WTC11 (cell line): ENCODE data around the gene NARS2. TPM values are rescaled to one million over a fixed set of nuclear protein-coding genes. Genes with fewer than 3 reads are reported as not detected.

ENCODE experiments used
- ELF4 ChIP-seq: sonication (generic); formaldehyde crosslinking; IDR thresholded peaks from 2 replicates; pipeline ENCODE4 v1.8.1; 2022; ENCODE audit warnings: low read depth, mild to moderate bottlenecking, moderate library complexity, missing genetic modification reagents
- ESRRA ChIP-seq: sonication (generic); formaldehyde crosslinking; IDR thresholded peaks from 2 replicates; pipeline ENCODE4 v1.8.1; 2022; ENCODE audit warnings: mild to moderate bottlenecking, missing genetic modification reagents, borderline replicate concordance
- GABPB1 ChIP-seq: sonication (generic); formaldehyde crosslinking; IDR thresholded peaks from 2 replicates; pipeline ENCODE4 v1.8.1; 2023; ENCODE audit warnings: mild to moderate bottlenecking, missing genetic modification reagents
- GRHL2 ChIP-seq: fragments of 250-450 bp; sonication (Bioruptor Pico); IDR thresholded peaks from 2 replicates; pipeline ENCODE4 v1.8.0; 2022; ENCODE audit warnings: mild to moderate bottlenecking, moderate library complexity; ENCODE audit not compliant: insufficient replicate concordance, severe bottlenecking
- GTF2I ChIP-seq: fragments of 250-450 bp; sonication (Bioruptor Pico); conservative IDR thresholded peaks from 2 replicates; pipeline ENCODE4 v1.4.0; 2021; ENCODE audit warnings: mild to moderate bottlenecking
- JAZF1 ChIP-seq: fragments of 250-450 bp; sonication (Bioruptor Pico); IDR thresholded peaks from 2 replicates; pipeline ENCODE4 v1.9.0; 2021; ENCODE audit warnings: moderate library complexity, mild to moderate bottlenecking, inconsistent platforms
- KAT7 ChIP-seq: sonication (generic); formaldehyde crosslinking; IDR thresholded peaks from 2 replicates; pipeline ENCODE4 v1.8.1; 2023; ENCODE audit warnings: missing genetic modification reagents, mild to moderate bottlenecking, borderline replicate concordance
- NFATC4 ChIP-seq: fragments of 250-450 bp; sonication (Bioruptor Pico); IDR thresholded peaks from 2 replicates; pipeline ENCODE4 v1.9.0; 2021; ENCODE audit warnings: mild to moderate bottlenecking
- NFE2L1 ChIP-seq: sonication (generic); formaldehyde crosslinking; IDR thresholded peaks from 2 replicates; pipeline ENCODE4 v1.8.1; 2023; ENCODE audit warnings: missing genetic modification reagents
- NFYB ChIP-seq: sonication (generic); formaldehyde crosslinking; conservative IDR thresholded peaks from 2 replicates; pipeline ENCODE4 v1.8.0; 2022; ENCODE audit warnings: low read depth, missing genetic modification reagents
- TEAD4 ChIP-seq: sonication (generic); formaldehyde crosslinking; IDR thresholded peaks from 2 replicates; pipeline ENCODE4 v1.8.0; 2022; ENCODE audit warnings: mild to moderate bottlenecking, missing genetic modification reagents
- ZNF232 ChIP-seq: sonication (generic); formaldehyde crosslinking; IDR thresholded peaks from 2 replicates; pipeline ENCODE4 v1.8.0; 2022; ENCODE audit warnings: mild to moderate bottlenecking, missing genetic modification reagents
- ZNF263 ChIP-seq: sonication (generic); formaldehyde crosslinking; IDR thresholded peaks from 2 replicates; pipeline ENCODE4 v1.8.1; 2022; ENCODE audit warnings: low read depth, mild to moderate bottlenecking, moderate library complexity, missing genetic modification reagents
- ZNF317 ChIP-seq: sonication (generic); formaldehyde crosslinking; IDR thresholded peaks from 2 replicates; pipeline ENCODE4 v1.8.1; 2023; ENCODE audit warnings: low read depth, mild to moderate bottlenecking, moderate library complexity, missing genetic modification reagents, borderline replicate concordance
- ZNF396 ChIP-seq: fragments of 250-450 bp; sonication (Bioruptor Pico); IDR thresholded peaks from 2 replicates; pipeline ENCODE4 v1.8.0; 2021; ENCODE audit warnings: mild to moderate bottlenecking, moderate library complexity, borderline replicate concordance
- ZNF671 ChIP-seq: fragments of 250-450 bp; sonication (Bioruptor Pico); IDR thresholded peaks from 2 replicates; pipeline ENCODE4 v1.8.0; 2021; ENCODE audit warnings: mild to moderate bottlenecking
- total RNA-seq: library from RNA; stranded (reverse); gene quantifications from 3 replicates; pipeline ENCODE4 v1.2.3, GENCODE V29; 2021
- TF ChIP-seq, protein P1 (sequence below): sonication (generic); formaldehyde crosslinking; conservative IDR thresholded peaks from 2 replicates; pipeline ENCODE4 v1.8.1; 2022; ENCODE audit warnings: mild to moderate bottlenecking, missing genetic modification reagents
- TF ChIP-seq, protein P2 (sequence below): fragments of 250-450 bp; sonication (Bioruptor Pico); IDR thresholded peaks from 2 replicates; pipeline ENCODE4 v1.9.0; 2021; ENCODE audit warnings: mild to moderate bottlenecking
- TF ChIP-seq, protein P3 (sequence below): sonication (generic); formaldehyde crosslinking; IDR thresholded peaks from 2 replicates; pipeline ENCODE4 v1.8.0; 2022; ENCODE audit warnings: mild to moderate bottlenecking, missing genetic modification reagents
- TF ChIP-seq, protein P4 (sequence below): sonication (generic); formaldehyde crosslinking; IDR thresholded peaks from 2 replicates; pipeline ENCODE4 v1.8.1; 2023; ENCODE audit warnings: mild to moderate bottlenecking, moderate library complexity, missing genetic modification reagents
- TF ChIP-seq, protein P5 (sequence below): sonication (generic); formaldehyde crosslinking; IDR thresholded peaks from 2 replicates; pipeline ENCODE4 v1.8.0; 2022; ENCODE audit warnings: mild to moderate bottlenecking, missing genetic modification reagents
- TF ChIP-seq, protein P6 (sequence below): sonication (generic); formaldehyde crosslinking; IDR thresholded peaks from 2 replicates; pipeline ENCODE4 v1.8.1; 2022; ENCODE audit warnings: low read depth, mild to moderate bottlenecking, moderate library complexity, missing genetic modification reagents, borderline replicate concordance
- TF ChIP-seq, protein P7 (sequence below): fragments of 250-450 bp; sonication (Bioruptor Pico); IDR thresholded peaks from 2 replicates; pipeline ENCODE4 v1.9.0; 2021; ENCODE audit warnings: mild to moderate bottlenecking, borderline replicate concordance
- TF ChIP-seq, protein P8 (sequence below): sonication (generic); formaldehyde crosslinking; IDR thresholded peaks from 2 replicates; pipeline ENCODE4 v1.8.1; 2023; ENCODE audit warnings: mild to moderate bottlenecking, missing genetic modification reagents

Gene NARS2
- total RNA-seq, 1 experiment from 2014 or later, result 36.4 TPM

DNA sequence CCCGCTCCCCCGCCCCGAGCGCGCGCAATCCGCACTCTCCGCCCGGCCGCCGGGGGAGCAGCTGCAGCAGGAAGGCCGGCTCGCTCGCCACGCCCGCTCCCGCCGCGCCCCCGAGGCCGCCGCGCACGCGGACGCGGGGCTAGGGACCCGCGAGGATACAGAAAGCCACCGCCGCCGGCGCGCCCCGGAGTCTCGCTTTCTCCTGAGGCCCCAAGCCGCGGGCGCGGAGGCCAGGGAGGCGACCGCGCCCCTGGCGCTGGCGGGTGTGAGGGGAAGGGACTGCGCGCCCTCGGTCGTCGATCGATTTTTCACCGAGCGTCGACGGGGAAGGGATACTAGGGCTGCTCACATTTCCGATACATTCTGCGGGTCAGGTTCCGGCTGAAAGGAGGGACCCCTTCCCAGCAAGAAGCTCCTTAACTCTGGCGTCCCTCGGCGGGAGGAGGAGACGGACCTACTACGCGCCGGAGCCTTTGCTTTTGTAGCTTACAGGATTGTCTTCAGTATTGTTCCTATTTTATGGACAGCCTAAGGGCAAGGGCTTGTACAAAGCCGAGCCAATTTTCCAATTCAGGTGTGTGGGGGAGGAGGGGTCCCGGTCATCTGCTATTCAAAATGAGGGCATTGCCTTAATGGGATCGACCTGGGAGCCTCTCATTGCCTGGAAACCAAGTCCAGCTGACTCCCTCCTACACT is 156.6 kb downstream of the NARS2 start (continued):
- TF ChIP-seq, protein P1, sequence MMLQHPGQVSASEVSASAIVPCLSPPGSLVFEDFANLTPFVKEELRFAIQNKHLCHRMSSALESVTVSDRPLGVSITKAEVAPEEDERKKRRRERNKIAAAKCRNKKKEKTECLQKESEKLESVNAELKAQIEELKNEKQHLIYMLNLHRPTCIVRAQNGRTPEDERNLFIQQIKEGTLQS (CRISPR knock-in tag), result no peak
- TF ChIP-seq ZNF263 (no peak), ZNF671 (CRISPR knock-in tag) (no peak), TEAD4 (no peak), NFYB (CRISPR knock-in tag) (no peak), NFE2L1 (CRISPR knock-in tag) (no peak), ZNF396 (no peak), ESRRA (CRISPR knock-in tag) (no peak), NFATC4 (CRISPR knock-in tag) (peak; percentile 19; the same call in 1 of the 2 replicates), ZNF317 (CRISPR knock-in tag) (no peak), GTF2I (CRISPR knock-in tag) (no peak), GRHL2 (CRISPR knock-in tag) (no peak), ELF4 (CRISPR knock-in tag) (no peak), KAT7 (CRISPR knock-in tag) (no peak), ZNF232 (no peak), JAZF1 (CRISPR knock-in tag) (no peak), GABPB1 (CRISPR knock-in tag) (0 out of 2 replicates have a peak, but pooled peaks have one; percentile 23)
- TF ChIP-seq, protein P2, sequence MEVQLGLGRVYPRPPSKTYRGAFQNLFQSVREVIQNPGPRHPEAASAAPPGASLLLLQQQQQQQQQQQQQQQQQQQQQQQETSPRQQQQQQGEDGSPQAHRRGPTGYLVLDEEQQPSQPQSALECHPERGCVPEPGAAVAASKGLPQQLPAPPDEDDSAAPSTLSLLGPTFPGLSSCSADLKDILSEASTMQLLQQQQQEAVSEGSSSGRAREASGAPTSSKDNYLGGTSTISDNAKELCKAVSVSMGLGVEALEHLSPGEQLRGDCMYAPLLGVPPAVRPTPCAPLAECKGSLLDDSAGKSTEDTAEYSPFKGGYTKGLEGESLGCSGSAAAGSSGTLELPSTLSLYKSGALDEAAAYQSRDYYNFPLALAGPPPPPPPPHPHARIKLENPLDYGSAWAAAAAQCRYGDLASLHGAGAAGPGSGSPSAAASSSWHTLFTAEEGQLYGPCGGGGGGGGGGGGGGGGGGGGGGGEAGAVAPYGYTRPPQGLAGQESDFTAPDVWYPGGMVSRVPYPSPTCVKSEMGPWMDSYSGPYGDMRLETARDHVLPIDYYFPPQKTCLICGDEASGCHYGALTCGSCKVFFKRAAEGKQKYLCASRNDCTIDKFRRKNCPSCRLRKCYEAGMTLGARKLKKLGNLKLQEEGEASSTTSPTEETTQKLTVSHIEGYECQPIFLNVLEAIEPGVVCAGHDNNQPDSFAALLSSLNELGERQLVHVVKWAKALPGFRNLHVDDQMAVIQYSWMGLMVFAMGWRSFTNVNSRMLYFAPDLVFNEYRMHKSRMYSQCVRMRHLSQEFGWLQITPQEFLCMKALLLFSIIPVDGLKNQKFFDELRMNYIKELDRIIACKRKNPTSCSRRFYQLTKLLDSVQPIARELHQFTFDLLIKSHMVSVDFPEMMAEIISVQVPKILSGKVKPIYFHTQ (CRISPR knock-in tag), result no peak
- TF ChIP-seq, protein P3, sequence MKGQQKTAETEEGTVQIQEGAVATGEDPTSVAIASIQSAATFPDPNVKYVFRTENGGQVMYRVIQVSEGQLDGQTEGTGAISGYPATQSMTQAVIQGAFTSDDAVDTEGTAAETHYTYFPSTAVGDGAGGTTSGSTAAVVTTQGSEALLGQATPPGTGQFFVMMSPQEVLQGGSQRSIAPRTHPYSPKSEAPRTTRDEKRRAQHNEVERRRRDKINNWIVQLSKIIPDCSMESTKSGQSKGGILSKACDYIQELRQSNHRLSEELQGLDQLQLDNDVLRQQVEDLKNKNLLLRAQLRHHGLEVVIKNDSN (CRISPR knock-in tag), result no peak
- TF ChIP-seq, protein P4, sequence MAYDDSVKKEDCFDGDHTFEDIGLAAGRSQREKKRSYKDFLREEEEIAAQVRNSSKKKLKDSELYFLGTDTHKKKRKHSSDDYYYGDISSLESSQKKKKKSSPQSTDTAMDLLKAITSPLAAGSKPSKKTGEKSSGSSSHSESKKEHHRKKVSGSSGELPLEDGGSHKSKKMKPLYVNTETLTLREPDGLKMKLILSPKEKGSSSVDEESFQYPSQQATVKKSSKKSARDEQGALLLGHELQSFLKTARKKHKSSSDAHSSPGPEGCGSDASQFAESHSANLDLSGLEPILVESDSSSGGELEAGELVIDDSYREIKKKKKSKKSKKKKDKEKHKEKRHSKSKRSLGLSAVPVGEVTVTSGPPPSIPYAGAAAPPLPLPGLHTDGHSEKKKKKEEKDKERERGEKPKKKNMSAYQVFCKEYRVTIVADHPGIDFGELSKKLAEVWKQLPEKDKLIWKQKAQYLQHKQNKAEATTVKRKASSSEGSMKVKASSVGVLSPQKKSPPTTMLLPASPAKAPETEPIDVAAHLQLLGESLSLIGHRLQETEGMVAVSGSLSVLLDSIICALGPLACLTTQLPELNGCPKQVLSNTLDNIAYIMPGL (CRISPR knock-in tag), result 0 out of 2 replicates have a peak, but pooled peaks have one; percentile 39
- TF ChIP-seq, protein P5, sequence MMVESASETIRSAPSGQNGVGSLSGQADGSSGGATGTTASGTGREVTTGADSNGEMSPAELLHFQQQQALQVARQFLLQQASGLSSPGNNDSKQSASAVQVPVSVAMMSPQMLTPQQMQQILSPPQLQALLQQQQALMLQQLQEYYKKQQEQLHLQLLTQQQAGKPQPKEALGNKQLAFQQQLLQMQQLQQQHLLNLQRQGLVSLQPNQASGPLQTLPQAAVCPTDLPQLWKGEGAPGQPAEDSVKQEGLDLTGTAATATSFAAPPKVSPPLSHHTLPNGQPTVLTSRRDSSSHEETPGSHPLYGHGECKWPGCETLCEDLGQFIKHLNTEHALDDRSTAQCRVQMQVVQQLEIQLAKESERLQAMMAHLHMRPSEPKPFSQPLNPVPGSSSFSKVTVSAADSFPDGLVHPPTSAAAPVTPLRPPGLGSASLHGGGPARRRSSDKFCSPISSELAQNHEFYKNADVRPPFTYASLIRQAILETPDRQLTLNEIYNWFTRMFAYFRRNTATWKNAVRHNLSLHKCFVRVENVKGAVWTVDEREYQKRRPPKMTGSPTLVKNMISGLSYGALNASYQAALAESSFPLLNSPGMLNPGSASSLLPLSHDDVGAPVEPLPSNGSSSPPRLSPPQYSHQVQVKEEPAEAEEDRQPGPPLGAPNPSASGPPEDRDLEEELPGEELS (CRISPR knock-in tag), result no peak
- TF ChIP-seq, protein P6, sequence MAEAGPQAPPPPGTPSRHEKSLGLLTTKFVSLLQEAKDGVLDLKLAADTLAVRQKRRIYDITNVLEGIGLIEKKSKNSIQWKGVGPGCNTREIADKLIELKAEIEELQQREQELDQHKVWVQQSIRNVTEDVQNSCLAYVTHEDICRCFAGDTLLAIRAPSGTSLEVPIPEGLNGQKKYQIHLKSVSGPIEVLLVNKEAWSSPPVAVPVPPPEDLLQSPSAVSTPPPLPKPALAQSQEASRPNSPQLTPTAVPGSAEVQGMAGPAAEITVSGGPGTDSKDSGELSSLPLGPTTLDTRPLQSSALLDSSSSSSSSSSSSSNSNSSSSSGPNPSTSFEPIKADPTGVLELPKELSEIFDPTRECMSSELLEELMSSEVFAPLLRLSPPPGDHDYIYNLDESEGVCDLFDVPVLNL (CRISPR knock-in tag), result no peak
- TF ChIP-seq, protein P7, sequence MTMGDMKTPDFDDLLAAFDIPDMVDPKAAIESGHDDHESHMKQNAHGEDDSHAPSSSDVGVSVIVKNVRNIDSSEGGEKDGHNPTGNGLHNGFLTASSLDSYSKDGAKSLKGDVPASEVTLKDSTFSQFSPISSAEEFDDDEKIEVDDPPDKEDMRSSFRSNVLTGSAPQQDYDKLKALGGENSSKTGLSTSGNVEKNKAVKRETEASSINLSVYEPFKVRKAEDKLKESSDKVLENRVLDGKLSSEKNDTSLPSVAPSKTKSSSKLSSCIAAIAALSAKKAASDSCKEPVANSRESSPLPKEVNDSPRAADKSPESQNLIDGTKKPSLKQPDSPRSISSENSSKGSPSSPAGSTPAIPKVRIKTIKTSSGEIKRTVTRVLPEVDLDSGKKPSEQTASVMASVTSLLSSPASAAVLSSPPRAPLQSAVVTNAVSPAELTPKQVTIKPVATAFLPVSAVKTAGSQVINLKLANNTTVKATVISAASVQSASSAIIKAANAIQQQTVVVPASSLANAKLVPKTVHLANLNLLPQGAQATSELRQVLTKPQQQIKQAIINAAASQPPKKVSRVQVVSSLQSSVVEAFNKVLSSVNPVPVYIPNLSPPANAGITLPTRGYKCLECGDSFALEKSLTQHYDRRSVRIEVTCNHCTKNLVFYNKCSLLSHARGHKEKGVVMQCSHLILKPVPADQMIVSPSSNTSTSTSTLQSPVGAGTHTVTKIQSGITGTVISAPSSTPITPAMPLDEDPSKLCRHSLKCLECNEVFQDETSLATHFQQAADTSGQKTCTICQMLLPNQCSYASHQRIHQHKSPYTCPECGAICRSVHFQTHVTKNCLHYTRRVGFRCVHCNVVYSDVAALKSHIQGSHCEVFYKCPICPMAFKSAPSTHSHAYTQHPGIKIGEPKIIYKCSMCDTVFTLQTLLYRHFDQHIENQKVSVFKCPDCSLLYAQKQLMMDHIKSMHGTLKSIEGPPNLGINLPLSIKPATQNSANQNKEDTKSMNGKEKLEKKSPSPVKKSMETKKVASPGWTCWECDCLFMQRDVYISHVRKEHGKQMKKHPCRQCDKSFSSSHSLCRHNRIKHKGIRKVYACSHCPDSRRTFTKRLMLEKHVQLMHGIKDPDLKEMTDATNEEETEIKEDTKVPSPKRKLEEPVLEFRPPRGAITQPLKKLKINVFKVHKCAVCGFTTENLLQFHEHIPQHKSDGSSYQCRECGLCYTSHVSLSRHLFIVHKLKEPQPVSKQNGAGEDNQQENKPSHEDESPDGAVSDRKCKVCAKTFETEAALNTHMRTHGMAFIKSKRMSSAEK, result no peak
- TF ChIP-seq, protein P8, sequence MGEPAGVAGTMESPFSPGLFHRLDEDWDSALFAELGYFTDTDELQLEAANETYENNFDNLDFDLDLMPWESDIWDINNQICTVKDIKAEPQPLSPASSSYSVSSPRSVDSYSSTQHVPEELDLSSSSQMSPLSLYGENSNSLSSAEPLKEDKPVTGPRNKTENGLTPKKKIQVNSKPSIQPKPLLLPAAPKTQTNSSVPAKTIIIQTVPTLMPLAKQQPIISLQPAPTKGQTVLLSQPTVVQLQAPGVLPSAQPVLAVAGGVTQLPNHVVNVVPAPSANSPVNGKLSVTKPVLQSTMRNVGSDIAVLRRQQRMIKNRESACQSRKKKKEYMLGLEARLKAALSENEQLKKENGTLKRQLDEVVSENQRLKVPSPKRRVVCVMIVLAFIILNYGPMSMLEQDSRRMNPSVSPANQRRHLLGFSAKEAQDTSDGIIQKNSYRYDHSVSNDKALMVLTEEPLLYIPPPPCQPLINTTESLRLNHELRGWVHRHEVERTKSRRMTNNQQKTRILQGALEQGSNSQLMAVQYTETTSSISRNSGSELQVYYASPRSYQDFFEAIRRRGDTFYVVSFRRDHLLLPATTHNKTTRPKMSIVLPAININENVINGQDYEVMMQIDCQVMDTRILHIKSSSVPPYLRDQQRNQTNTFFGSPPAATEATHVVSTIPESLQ, result no peak
